Measurements from ENCODE around the gene GNG13. TPM values are rescaled to one million over a fixed set of nuclear protein-coding genes. Genes with fewer than 3 reads are reported as not detected.
"Not testable (repeated sequence)": the region's sequence is repeated elsewhere in the genome, so short reads cannot be mapped to it uniquely, and the experiment has no call there.

GNG13 gene
- total and polyA plus RNA-seq, 7 donors = not detected

- no peaks in the 10 kb centered on the region for H3K36me3 ChIP-seq (ENCODE audit: insufficient read depth in 1 of 2, low read depth in 1 of 2)
- WGBS, 3 donors = 58 to 64% (median 64%) methylated on average over 11 of the region's 11 CpGs
- no peak overlapping the region for H3K27ac ChIP-seq
- H3K9me3 ChIP-seq = no peaks in the 10 kb centered on the region
- H3K4me1 ChIP-seq = no peaks in the 10 kb centered on the region
- intact Hi-C loops (cut with DNase I) = no loop called here
- H3K27me3 ChIP-seq (ENCODE audit: insufficient read depth in 3 of 3, low read length in 2 of 3) = peaks cover 0 to 39% (median 10%) of the 10 kb centered on the region in 3 donors
- no peak for TF ChIP-seq CTCF (IDR thresholded peaks at IDR 0.05)
- ATAC-seq = no peak
- H3K4me3 ChIP-seq = no peak overlapping the region
- DNase-seq = no peak
These were observed 45.9 kb downstream of the GNG13 start for GRCh38 chr16:754656-755055.

DNA sequence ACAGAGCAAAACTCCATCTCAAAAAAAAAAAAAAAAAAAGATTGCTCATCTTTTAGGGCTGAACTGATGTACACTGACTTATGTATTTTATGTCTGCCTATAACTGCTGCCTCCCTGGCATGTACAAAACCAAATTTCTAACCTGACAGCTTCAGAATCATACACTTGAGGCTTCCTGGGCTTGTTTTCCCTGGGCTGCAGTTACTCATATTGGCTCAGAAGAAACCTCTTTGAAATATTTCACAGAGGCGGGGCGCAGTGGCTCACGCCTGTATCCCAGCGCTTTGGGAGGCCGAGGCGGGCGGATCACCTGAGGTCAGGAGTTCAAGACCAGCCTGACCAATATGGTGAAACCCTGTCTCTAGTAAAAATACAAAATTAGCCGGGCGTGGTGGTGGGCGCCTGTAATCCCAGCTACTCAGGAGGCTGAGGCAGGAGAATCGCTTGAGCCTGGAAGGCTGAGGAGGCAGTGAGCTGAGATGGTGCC, 46.4 kb downstream of the GNG13 start:
- H3K9me3 ChIP-seq; ATAC-seq; H3K4me3 ChIP-seq; H3K36me3 ChIP-seq (ENCODE audit: insufficient read depth in 1 of 2, low read depth in 1 of 2); H3K27ac ChIP-seq; H3K4me1 ChIP-seq; DNase-seq; intact Hi-C loops (cut with DNase I): not testable (repeated sequence)
- peaks cover 0 to 39% (median 9%) of the 10 kb centered on the region in 3 donors for H3K27me3 ChIP-seq (ENCODE audit: insufficient read depth in 3 of 3, low read length in 2 of 3)
- 84 to 87% (median 86%) methylated on average over 11 of the region's 11 CpGs for WGBS, 3 donors

GRCh38 chr16:752007-752312, 48.6 kb downstream of the GNG13 start:
- Histone ChIP-seq H3K4me3 (no peak overlapping the region), H3K27me3 (ENCODE audit: insufficient read depth in 3 of 3, low read length in 2 of 3) (peaks cover 0 to 42% (median 8%) of the 10 kb centered on the region in 3 donors), H3K4me1 (no peaks in the 10 kb centered on the region), H3K36me3 (ENCODE audit: insufficient read depth in 1 of 2, low read depth in 1 of 2) (no peaks in the 10 kb centered on the region), H3K27ac (no peak overlapping the region), H3K9me3 (no peaks in the 10 kb centered on the region)
- intact Hi-C loops (cut with DNase I) = no loop called here
- TF ChIP-seq CTCF (IDR thresholded peaks at IDR 0.05) = no peak
- WGBS, 3 donors = 17 to 29% (median 17%) methylated on average over 8 to 10 of the region's 10 CpGs
- ATAC-seq (no peak), DNase-seq (no peak)

DNA sequence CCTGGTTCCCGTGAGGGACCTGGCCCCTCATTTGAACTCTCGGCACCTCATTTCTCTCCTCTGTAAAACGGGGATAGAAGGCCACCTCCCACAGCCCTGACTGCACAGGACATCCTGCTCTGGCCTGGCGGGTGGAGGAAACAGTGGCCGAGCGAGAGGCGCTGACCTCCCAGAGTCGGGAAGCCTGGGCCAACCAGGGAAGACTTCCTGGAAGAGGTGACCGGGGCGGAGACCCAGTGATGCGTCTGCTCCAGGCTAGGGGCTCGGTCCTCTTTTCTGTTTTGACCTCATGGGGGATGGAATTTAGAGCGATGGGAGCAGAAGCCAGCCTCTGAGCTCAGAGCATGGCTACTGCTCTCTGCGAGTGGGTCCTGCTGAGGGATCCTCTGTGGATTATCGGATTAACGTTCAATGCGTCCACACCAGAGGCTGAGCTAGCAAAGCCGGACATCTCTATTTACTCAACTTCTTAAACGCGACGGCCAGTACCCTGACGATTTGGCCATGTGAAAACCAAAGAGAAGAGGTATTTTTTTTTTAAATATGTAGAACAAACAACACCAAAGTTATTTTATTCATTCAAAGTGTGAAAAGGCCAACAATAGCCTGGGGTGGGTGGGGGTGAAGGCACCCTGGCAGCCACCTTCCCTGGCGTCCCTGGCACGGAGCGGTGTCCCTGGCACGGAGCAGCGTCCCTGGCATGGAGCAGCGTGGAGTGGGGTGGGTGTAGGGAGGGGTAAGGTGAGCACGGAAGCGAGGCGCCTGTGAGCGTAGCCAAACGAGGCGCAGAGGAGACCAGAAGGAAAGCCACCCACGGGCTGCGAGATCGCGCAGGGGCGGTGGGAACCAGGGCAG, 49.2 kb downstream of the GNG13 start:
- H3K36me3 ChIP-seq (ENCODE audit: insufficient read depth in 1 of 2, low read depth in 1 of 2) = no peaks in the 10 kb centered on the region
- H3K27me3 ChIP-seq (ENCODE audit: insufficient read depth in 3 of 3, low read length in 2 of 3) = peaks cover 0 to 38% (median 8%) of the 10 kb centered on the region in 3 donors
- no peak for ATAC-seq
- H3K27ac ChIP-seq = no peak overlapping the region
- intact Hi-C loops (cut with DNase I) = no loop called here
- 44 to 54% (median 45%) methylated on average over 36 to 39 of the region's 39 CpGs for WGBS, 3 donors
- no peak for TF ChIP-seq CTCF (IDR thresholded peaks at IDR 0.05)
- no peak overlapping the region for H3K4me3 ChIP-seq
- no peaks in the 10 kb centered on the region for H3K4me1 ChIP-seq
- no peak for DNase-seq
- no peaks in the 10 kb centered on the region for H3K9me3 ChIP-seq

- peaks cover 0 to 33% (median 8%) of the 10 kb centered on the region in 3 donors for H3K27me3 ChIP-seq (ENCODE audit: insufficient read depth in 3 of 3, low read length in 2 of 3)
- H3K4me1 ChIP-seq = no peaks in the 10 kb centered on the region
- no peaks in the 10 kb centered on the region for H3K9me3 ChIP-seq
- WGBS, 3 donors = 54 to 58% (median 56%) methylated on average over 9 of the region's 9 CpGs
- intact Hi-C loops (cut with DNase I) = no loop called here
- H3K36me3 ChIP-seq (ENCODE audit: insufficient read depth in 1 of 2, low read depth in 1 of 2) = no peaks in the 10 kb centered on the region
- ATAC-seq (no peak), DNase-seq (no peak)
- H3K4me3 ChIP-seq = no peak overlapping the region
- no peak for TF ChIP-seq CTCF (IDR thresholded peaks at IDR 0.05)
- H3K27ac ChIP-seq = no peak overlapping the region
These were observed 50.0 kb downstream of the GNG13 start for GRCh38 chr16:750485-750884.

Measured in psoas muscle (tissue), 8 donors.